Mesenchymal stem cell (in vitro differentiated cells and primary cell): ENCODE data around the gene MTA1.

Source experiments
- DNase-seq: peaks from one replicate; pipeline ENCODE4 v3.0.0-alpha.2; 2013
- H2AFZ ChIP-seq: one replicate; pipeline ENCODE4 v1.6.1; 2013; ENCODE audit warnings: low read depth, mild to moderate bottlenecking, control low read depth, inconsistent platforms, low read length, moderate library complexity
- H2AK5ac ChIP-seq: 2 replicates; pipeline ENCODE4 v1.6.1; 2013; ENCODE audit warnings: low read length, moderate library complexity, mild to moderate bottlenecking, inconsistent platforms; ENCODE audit not compliant: severe bottlenecking
- H2BK120ac ChIP-seq: one replicate; pipeline ENCODE4 v1.6.1; 2013; ENCODE audit warnings: low read depth, mild to moderate bottlenecking, inconsistent platforms, low read length, moderate library complexity
- H2BK12ac ChIP-seq, 2 experiments: one replicate each; pipeline ENCODE4 v1.6.1; 2013; ENCODE audit warnings: inconsistent platforms in 2 of 2, low read length in 2 of 2, mild to moderate bottlenecking in 2 of 2, moderate library complexity in 2 of 2, control low read depth in 1 of 2
- H2BK15ac ChIP-seq: one replicate; pipeline ENCODE4 v1.6.1; 2013; ENCODE audit warnings: mild to moderate bottlenecking, low read depth, inconsistent platforms; ENCODE audit not compliant: poor library complexity, severe bottlenecking
- H2BK5ac ChIP-seq: 2 replicates; pipeline ENCODE4 v1.6.1; 2013; ENCODE audit warnings: low read depth, mild to moderate bottlenecking, low read length, control low read depth, inconsistent platforms; ENCODE audit not compliant: poor library complexity, severe bottlenecking
- H3K14ac ChIP-seq, 2 experiments: one replicate each; pipeline ENCODE4 v1.6.1; 2013; ENCODE audit warnings: inconsistent platforms in 2 of 2, low read length in 2 of 2, control low read depth in 1 of 2, mild to moderate bottlenecking in 1 of 2, moderate library complexity in 1 of 2
- H3K18ac ChIP-seq, 2 experiments: one replicate each; pipeline ENCODE4 v1.6.1; 2013; ENCODE audit warnings: inconsistent platforms in 2 of 2, low read length in 2 of 2, control low read depth in 1 of 2, low read depth in 1 of 2, mild to moderate bottlenecking in 1 of 2
- H3K23ac ChIP-seq, 2 experiments: one replicate each; pipeline ENCODE4 v1.6.1; 2013; ENCODE audit warnings: inconsistent platforms in 2 of 2, low read length in 2 of 2, mild to moderate bottlenecking in 2 of 2, moderate library complexity in 2 of 2, control low read depth in 1 of 2
- H3K27ac ChIP-seq: 2 replicates; pipeline ENCODE4 v1.5.1; 2013; ENCODE audit warnings: mild to moderate bottlenecking, moderate library complexity, low read length, control low read depth, inconsistent platforms; ENCODE audit not compliant: poor library complexity, severe bottlenecking
- H3K27me3 ChIP-seq, 2 experiments: 2 replicates each; pipeline versions ENCODE4 v1.6.1 to v1.7.0; 2013; ENCODE audit warnings: low read length in 2 of 2, mild to moderate bottlenecking in 2 of 2, moderate library complexity in 2 of 2, control low read depth in 1 of 2, inconsistent platforms in 1 of 2; ENCODE audit not compliant: control insufficient read depth in 1 of 2, insufficient read depth in 1 of 2
- H3K36me3 ChIP-seq, 2 experiments: 2 replicates each; pipeline versions ENCODE4 v1.6.1 to v1.7.0; 2013; ENCODE audit warnings: low read length in 2 of 2, control low read depth in 1 of 2, inconsistent platforms in 1 of 2, low read depth in 1 of 2, mild to moderate bottlenecking in 1 of 2; ENCODE audit not compliant: insufficient read depth in 2 of 2, control insufficient read depth in 1 of 2
- H3K4ac ChIP-seq, 2 experiments: one replicate each; pipeline ENCODE4 v1.6.1; 2013; ENCODE audit warnings: inconsistent platforms in 2 of 2, low read length in 2 of 2, mild to moderate bottlenecking in 2 of 2, moderate library complexity in 2 of 2, control low read depth in 1 of 2, low read depth in 1 of 2
- H3K4me1 ChIP-seq: 2 replicates; pipeline ENCODE4 v1.6.1; 2013; ENCODE audit warnings: low read depth, low read length, control low read depth; ENCODE audit not compliant: control insufficient read depth, insufficient read depth
- H3K4me2 ChIP-seq: 2 replicates; pipeline ENCODE4 v1.6.1; 2013; ENCODE audit warnings: low read length, mild to moderate bottlenecking, inconsistent platforms; ENCODE audit not compliant: poor library complexity, severe bottlenecking
- H3K4me3 ChIP-seq, 2 experiments: 2 replicates each; pipeline versions ENCODE4 v1.5.1 to v1.7.0; 2013; ENCODE audit warnings: low read length in 2 of 2, mild to moderate bottlenecking in 2 of 2, control low read depth in 1 of 2, low read depth in 1 of 2; ENCODE audit not compliant: insufficient read depth in 1 of 2
- H3K79me1 ChIP-seq: replicated peaks from 2 replicates; pipeline ENCODE4 v1.6.1; 2013; ENCODE audit warnings: mild to moderate bottlenecking, control low read depth, low read length, inconsistent platforms; ENCODE audit not compliant: poor library complexity, severe bottlenecking
- H3K9ac ChIP-seq: 2 replicates; pipeline ENCODE4 v1.7.0; 2013; ENCODE audit warnings: mild to moderate bottlenecking, low read length, moderate library complexity
- H3K9me3 ChIP-seq: 2 replicates; pipeline ENCODE4 v1.7.0; 2013; ENCODE audit warnings: mild to moderate bottlenecking, low read length; ENCODE audit not compliant: control insufficient read depth
- H4K8ac ChIP-seq: one replicate; pipeline ENCODE4 v1.6.1; 2013; ENCODE audit warnings: inconsistent platforms, mild to moderate bottlenecking, low read length, moderate library complexity
- H4K91ac ChIP-seq: one replicate; pipeline ENCODE4 v1.6.1; 2013; ENCODE audit warnings: mild to moderate bottlenecking, low read length, inconsistent platforms
- WGBS: methylation state at CpG from one replicate; pipeline ENCODE4 v1.1.7; 2013; ENCODE audit warnings: mixed read lengths; 5-methylcytosine and 5-hydroxymethylcytosine counted together

The MTA1 gene

GRCh38 chr14:105467942-105468471 is 48.4 kb downstream of the MTA1 start:
- H3K9ac ChIP-seq = no peak overlapping the region
- H3K36me3 ChIP-seq = peaks cover 39 to 89% of the 10 kb centered on the region in 2 experiments
- H3K27me3 ChIP-seq = no peaks in the 10 kb centered on the region
- H3K18ac ChIP-seq = no peak overlapping the region
- peaks cover 5% of the 10 kb centered on the region for H3K79me1 ChIP-seq
- no peaks in the 10 kb centered on the region for H3K9me3 ChIP-seq
- no peak overlapping the region for H2AFZ ChIP-seq
- H4K8ac ChIP-seq = no peak overlapping the region
- no peak overlapping the region for H4K91ac ChIP-seq
- H3K4me1 ChIP-seq = peaks cover 70% of the 10 kb centered on the region
- no peak overlapping the region for H3K14ac ChIP-seq
- H3K4me2 ChIP-seq = no peak overlapping the region
- H3K4ac ChIP-seq = no peak overlapping the region
- no peak overlapping the region for H2BK15ac ChIP-seq
- no peak overlapping the region for H3K4me3 ChIP-seq
- H2BK5ac ChIP-seq = no peak overlapping the region
- WGBS = 97% methylated on average over 22 of the region's 22 CpGs
- no peak overlapping the region for H3K27ac ChIP-seq
- no peak for DNase-seq
- H3K23ac ChIP-seq = no peak overlapping the region
- no peak overlapping the region for H2BK12ac ChIP-seq
- H2BK120ac ChIP-seq = no peak overlapping the region
- no peak overlapping the region for H2AK5ac ChIP-seq

- H3K4ac ChIP-seq = no peak overlapping the region
- peaks cover 3% of the 10 kb centered on the region for H3K79me1 ChIP-seq
- H3K18ac ChIP-seq = no peak overlapping the region
- no peaks in the 10 kb centered on the region for H3K9me3 ChIP-seq
- no peak overlapping the region for H3K14ac ChIP-seq
- no peak overlapping the region for H2AFZ ChIP-seq
- H3K4me1 ChIP-seq = peaks cover 77% of the 10 kb centered on the region
- no peak overlapping the region for H3K4me3 ChIP-seq
- H3K9ac ChIP-seq = no peak overlapping the region
- H2BK12ac ChIP-seq = no peak overlapping the region
- H3K23ac ChIP-seq = no peak overlapping the region
- no peak overlapping the region for H2AK5ac ChIP-seq
- H4K8ac ChIP-seq = no peak overlapping the region
- DNase-seq = no peak
- no peak overlapping the region for H2BK120ac ChIP-seq
- no peak overlapping the region for H3K4me2 ChIP-seq
- no peak overlapping the region for H2BK5ac ChIP-seq
- 93% methylated on average over 19 of the region's 19 CpGs for WGBS
- peaks cover 31 to 82% of the 10 kb centered on the region in 2 experiments for H3K36me3 ChIP-seq
- peaks cover 0 to 5% of the 10 kb centered on the region in 2 experiments for H3K27me3 ChIP-seq
- no peak overlapping the region for H2BK15ac ChIP-seq
- H3K27ac ChIP-seq = no peak overlapping the region
- H4K91ac ChIP-seq = no peak overlapping the region
Observed at GRCh38 chr14:105468621-105469241, 49.1 kb downstream of the MTA1 start.

- no peak overlapping the region for H3K27ac ChIP-seq
- H2BK5ac ChIP-seq = no peak overlapping the region
- peaks cover 0 to 6% of the 10 kb centered on the region in 2 experiments for H3K27me3 ChIP-seq
- no peak overlapping the region for H2BK15ac ChIP-seq
- peaks cover 79% of the 10 kb centered on the region for H3K4me1 ChIP-seq
- no peak overlapping the region for H4K8ac ChIP-seq
- H2BK12ac ChIP-seq = no peak overlapping the region
- no peak overlapping the region for H3K18ac ChIP-seq
- H3K79me1 ChIP-seq = peaks cover 1% of the 10 kb centered on the region
- no peak overlapping the region for H3K23ac ChIP-seq
- H3K4me2 ChIP-seq = no peak overlapping the region
- no peak overlapping the region for H3K14ac ChIP-seq
- H3K4ac ChIP-seq = no peak overlapping the region
- WGBS = 97% methylated on average over 54 of the region's 54 CpGs
- no peak overlapping the region for H2AFZ ChIP-seq
- peaks cover 23 to 72% of the 10 kb centered on the region in 2 experiments for H3K36me3 ChIP-seq
- no peak overlapping the region for H3K9ac ChIP-seq
- H2AK5ac ChIP-seq = no peak overlapping the region
- no peak overlapping the region for H3K4me3 ChIP-seq
- no peak overlapping the region for H4K91ac ChIP-seq
- H3K9me3 ChIP-seq = no peaks in the 10 kb centered on the region
- no peak for DNase-seq
- H2BK120ac ChIP-seq = no peak overlapping the region
Observed at GRCh38 chr14:105469456-105470349, 50.1 kb downstream of the MTA1 start.
